ENCODE data around the gene ANKRD7.

ANKRD7 gene

GRCh38 chr7:118224521-118224920 is at the start of gene ANKRD7:
ANKRD7 (plus strand) TSS chr7:118224704; CDS start chr7:118224831, 127 bp downstream.
- DNase-seq = no peak

- peak; percentile 77 for DNase-seq
Measured at GRCh38 chr7:118175740-118176139, 48.8 kb upstream of the ANKRD7 start.

GRCh38 chr7:118179191-118179590 is 45.3 kb upstream of the ANKRD7 start:
- DNase-seq = no peak

GRCh38 chr7:118182593-118183427 is 41.7 kb upstream of the ANKRD7 start:
- DNase-seq = no peak

GRCh38 chr7:118183428-118183785 is 41.1 kb upstream of the ANKRD7 start:
- no peak for DNase-seq

GRCh38 chr7:118183786-118184564 is 40.5 kb upstream of the ANKRD7 start, which contains the start of gene LSM8:
LSM8 (plus strand) TSS chr7:118184164; CDS start chr7:118184224, 60 bp downstream.
- DNase-seq = peak; percentile 97

- peak; percentile 28 for DNase-seq
Measured at GRCh38 chr7:118184565-118184940, 40.0 kb upstream of the ANKRD7 start.

GRCh38 chr7:118185163-118185860 is 39.2 kb upstream of the ANKRD7 start:
- DNase-seq = no peak

- no peak for DNase-seq
Measured at GRCh38 chr7:118186501-118186900, 38.0 kb upstream of the ANKRD7 start.

GRCh38 chr7:118194571-118194970 is 29.9 kb upstream of the ANKRD7 start:
- DNase-seq = no peak

GRCh38 chr7:118195837-118196474 is 28.5 kb upstream of the ANKRD7 start:
- peak; percentile 46 for DNase-seq

GRCh38 chr7:118202061-118202460 is 22.4 kb upstream of the ANKRD7 start:
- DNase-seq = no peak

GRCh38 chr7:118214051-118214832 is 10.3 kb upstream of the ANKRD7 start:
- peak; percentile 92 for DNase-seq

GRCh38 chr7:118214833-118215182 is 9.7 kb upstream of the ANKRD7 start:
- DNase-seq = no peak

- no peak for DNase-seq
Measured at GRCh38 chr7:118217210-118217619, 7.3 kb upstream of the ANKRD7 start.

GRCh38 chr7:118218413-118219156 is 5.9 kb upstream of the ANKRD7 start:
- DNase-seq = no peak

GRCh38 chr7:118219157-118219512 is 5.4 kb upstream of the ANKRD7 start:
- DNase-seq = no peak

- no peak for DNase-seq
Measured at GRCh38 chr7:118220583-118220982, 3.9 kb upstream of the ANKRD7 start.

GRCh38 chr7:118222591-118222990 is 1.9 kb upstream of the ANKRD7 start:
- no peak for DNase-seq

GRCh38 chr7:118232837-118233236 is 8.3 kb downstream of the ANKRD7 start:
- DNase-seq = no peak

- no peak for DNase-seq
Measured at GRCh38 chr7:118233799-118234198, 9.3 kb downstream of the ANKRD7 start.

- no peak for DNase-seq
Measured at GRCh38 chr7:118239014-118239413, 14.5 kb downstream of the ANKRD7 start.
